Endothelial cell (in vitro differentiated cells): Measurements from ENCODE around the gene PRKG1. TPM values are rescaled to one million over a fixed set of nuclear protein-coding genes. Genes with fewer than 3 reads are reported as not detected.

Source experiments
- DNase-seq: peaks from one replicate; pipeline ENCODE4 v3.0.0; 2021; ENCODE audit warnings: low spot score
- H3K27ac Mint-ChIP-seq: one replicate; pipeline ENCODE4 v1.8.0; 2021; ENCODE audit warnings: mixed read lengths, inconsistent platforms; ENCODE audit not compliant: unreplicated experiment
- H3K27me3 Mint-ChIP-seq: one replicate; pipeline ENCODE4 v1.8.0; 2021; ENCODE audit warnings: mild to moderate bottlenecking, moderate library complexity, mixed read lengths, inconsistent platforms; ENCODE audit not compliant: unreplicated experiment
- H3K36me3 Mint-ChIP-seq: one replicate; pipeline ENCODE4 v1.8.0; 2021; ENCODE audit warnings: mild to moderate bottlenecking, low read depth, mixed read lengths, inconsistent platforms; ENCODE audit not compliant: unreplicated experiment
- H3K4me1 Mint-ChIP-seq: one replicate; pipeline ENCODE4 v1.8.0; 2021; ENCODE audit warnings: mild to moderate bottlenecking, mixed read lengths, inconsistent platforms; ENCODE audit not compliant: unreplicated experiment
- H3K4me3 Mint-ChIP-seq: one replicate; pipeline ENCODE4 v1.8.0; 2021; ENCODE audit warnings: mild to moderate bottlenecking, mixed read lengths, inconsistent platforms; ENCODE audit not compliant: unreplicated experiment
- H3K9me3 Mint-ChIP-seq: one replicate; pipeline ENCODE4 v1.8.0; 2021; ENCODE audit warnings: mixed read lengths, inconsistent platforms; ENCODE audit not compliant: unreplicated experiment
- total RNA-seq: library from RNA; stranded (reverse); fragmentation: NEBNext Ultra II Directional; extraction: Animal tissue kit (Norgen Biotek cat#: 25700); gene quantifications from one replicate; pipeline ENCODE4 v1.2.1, GENCODE V29; 2021; ENCODE audit not compliant: unreplicated experiment
- TF ChIP-seq, protein P1 (sequence below): fragments of 200-600 bp; sonication (generic); IDR thresholded peaks from one replicate; pipeline ENCODE4 v1.5.0; 2021; ENCODE audit warnings: antibody characterized with exemption; ENCODE audit not compliant: unreplicated experiment

PRKG1 gene
- total RNA-seq, 1 donor from 2014 or later = 10.7 TPM

DNA sequence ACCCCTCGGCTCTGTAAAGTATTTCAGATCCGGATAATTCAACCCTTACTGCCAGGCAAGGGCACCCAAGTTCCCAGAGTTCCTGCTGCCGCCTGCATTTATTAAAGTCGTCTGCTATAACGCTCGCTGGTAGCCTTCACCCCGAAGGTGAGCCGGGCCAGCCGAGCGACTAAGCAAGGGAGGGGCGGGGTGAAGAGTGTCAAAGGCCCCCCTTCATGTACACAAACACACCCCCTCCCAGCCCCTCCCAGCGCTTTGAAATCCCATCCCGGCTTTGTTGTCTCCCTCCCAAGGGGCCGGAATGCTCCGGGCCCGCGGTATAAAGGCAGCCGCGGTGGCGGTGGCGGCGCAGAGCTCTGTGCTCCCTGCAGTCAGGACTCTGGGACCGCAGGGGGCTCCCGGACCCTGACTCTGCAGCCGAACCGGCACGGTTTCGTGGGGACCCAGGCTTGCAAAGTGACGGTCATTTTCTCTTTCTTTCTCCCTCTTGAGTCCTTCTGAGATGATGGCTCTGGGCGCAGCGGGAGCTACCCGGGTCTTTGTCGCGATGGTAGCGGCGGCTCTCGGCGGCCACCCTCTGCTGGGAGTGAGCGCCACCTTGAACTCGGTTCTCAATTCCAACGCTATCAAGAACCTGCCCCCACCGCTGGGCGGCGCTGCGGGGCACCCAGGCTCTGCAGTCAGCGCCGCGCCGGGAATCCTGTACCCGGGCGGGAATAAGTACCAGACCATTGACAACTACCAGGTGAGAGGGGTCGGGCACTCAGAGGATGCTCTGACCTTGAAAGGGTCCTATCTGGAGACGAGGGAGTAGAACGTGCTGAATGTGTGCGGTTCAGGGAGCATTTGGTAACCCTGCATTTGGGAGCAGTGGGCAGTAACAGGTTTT, 1239.9 kb downstream of the PRKG1 start, which contains the start of gene DKK1:
Gene DKK1, plus strand, starts transcription at position 349 of the 889 bp plus-strand sequence. Its CDS starts 154 bp downstream, at position 503.
- TF ChIP-seq, protein P1, sequence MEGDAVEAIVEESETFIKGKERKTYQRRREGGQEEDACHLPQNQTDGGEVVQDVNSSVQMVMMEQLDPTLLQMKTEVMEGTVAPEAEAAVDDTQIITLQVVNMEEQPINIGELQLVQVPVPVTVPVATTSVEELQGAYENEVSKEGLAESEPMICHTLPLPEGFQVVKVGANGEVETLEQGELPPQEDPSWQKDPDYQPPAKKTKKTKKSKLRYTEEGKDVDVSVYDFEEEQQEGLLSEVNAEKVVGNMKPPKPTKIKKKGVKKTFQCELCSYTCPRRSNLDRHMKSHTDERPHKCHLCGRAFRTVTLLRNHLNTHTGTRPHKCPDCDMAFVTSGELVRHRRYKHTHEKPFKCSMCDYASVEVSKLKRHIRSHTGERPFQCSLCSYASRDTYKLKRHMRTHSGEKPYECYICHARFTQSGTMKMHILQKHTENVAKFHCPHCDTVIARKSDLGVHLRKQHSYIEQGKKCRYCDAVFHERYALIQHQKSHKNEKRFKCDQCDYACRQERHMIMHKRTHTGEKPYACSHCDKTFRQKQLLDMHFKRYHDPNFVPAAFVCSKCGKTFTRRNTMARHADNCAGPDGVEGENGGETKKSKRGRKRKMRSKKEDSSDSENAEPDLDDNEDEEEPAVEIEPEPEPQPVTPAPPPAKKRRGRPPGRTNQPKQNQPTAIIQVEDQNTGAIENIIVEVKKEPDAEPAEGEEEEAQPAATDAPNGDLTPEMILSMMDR = peak; percentile 92
- H3K36me3 Mint-ChIP-seq = no peaks in the 10 kb centered on the region
- H3K27me3 Mint-ChIP-seq = peaks cover 6% of the 10 kb centered on the region
- DNase-seq = peak; percentile 80
- peaks cover 30% of the 10 kb centered on the region for H3K4me1 Mint-ChIP-seq
- no peak within 1 kb of the TSS for H3K27ac Mint-ChIP-seq
- no peaks in the 10 kb centered on the region for H3K9me3 Mint-ChIP-seq
- peak within 1 kb of the TSS; percentile 86 for H3K4me3 Mint-ChIP-seq

DNA sequence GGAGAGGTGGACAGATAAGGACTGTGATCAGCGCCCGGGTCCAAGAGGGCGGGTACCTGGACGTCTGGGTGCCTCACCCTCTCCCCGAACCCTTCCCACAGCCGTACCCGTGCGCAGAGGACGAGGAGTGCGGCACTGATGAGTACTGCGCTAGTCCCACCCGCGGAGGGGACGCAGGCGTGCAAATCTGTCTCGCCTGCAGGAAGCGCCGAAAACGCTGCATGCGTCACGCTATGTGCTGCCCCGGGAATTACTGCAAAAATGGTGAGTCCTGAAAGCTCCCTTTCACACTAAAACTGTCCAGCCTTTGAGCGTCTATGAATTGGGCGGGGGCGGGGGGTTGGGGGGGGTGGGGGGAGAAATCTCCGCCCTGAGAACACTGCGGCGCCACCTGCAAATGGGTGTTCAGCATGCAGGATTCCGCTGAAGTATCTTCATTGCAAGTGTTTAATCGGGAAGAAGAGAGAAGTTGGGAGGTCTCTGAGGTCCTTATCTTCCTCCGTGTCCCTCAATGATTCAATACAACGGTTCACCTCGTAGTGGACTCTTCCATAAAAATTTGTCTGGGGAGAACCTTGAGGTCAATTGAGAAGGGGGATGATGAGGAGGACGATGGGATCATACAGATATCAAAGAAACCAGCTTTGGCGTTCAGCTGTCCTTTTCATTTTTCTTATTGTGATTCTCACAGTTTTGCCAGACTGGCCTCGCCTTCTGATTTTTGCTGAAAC, 1240.7 kb downstream of the PRKG1 start:
- Mint-ChIP-seq H3K4me3 (peak overlapping the region; percentile 86), H3K9me3 (no peaks in the 10 kb centered on the region), H3K27ac (no peak overlapping the region), H3K4me1 (peaks cover 30% of the 10 kb centered on the region), H3K36me3 (no peaks in the 10 kb centered on the region), H3K27me3 (peaks cover 6% of the 10 kb centered on the region)
- TF ChIP-seq, protein P1 = no peak
- DNase-seq = peak; percentile 13

DNA sequence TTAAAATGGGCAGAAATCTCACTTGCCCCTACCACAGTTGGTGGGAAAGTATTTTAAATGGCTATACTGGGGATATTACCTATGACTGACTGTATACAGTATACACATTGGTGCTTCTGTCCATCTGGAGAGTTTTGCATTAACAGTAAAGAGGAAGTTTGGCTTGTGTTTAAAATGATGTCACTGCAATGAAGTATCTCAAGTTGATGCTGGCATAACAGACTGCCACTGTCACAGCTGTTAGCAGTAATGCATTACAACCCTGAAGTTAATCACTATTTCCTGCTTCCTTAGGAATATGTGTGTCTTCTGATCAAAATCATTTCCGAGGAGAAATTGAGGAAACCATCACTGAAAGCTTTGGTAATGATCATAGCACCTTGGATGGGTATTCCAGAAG, 1241.7 kb downstream of the PRKG1 start:
- Mint-ChIP-seq H3K9me3 (no peaks in the 10 kb centered on the region), H3K36me3 (no peaks in the 10 kb centered on the region), H3K27me3 (peaks cover 6% of the 10 kb centered on the region), H3K4me3 (no peak overlapping the region), H3K27ac (no peak overlapping the region), H3K4me1 (peaks cover 30% of the 10 kb centered on the region)
- no peak for DNase-seq
- TF ChIP-seq, protein P1 = no peak

DNA sequence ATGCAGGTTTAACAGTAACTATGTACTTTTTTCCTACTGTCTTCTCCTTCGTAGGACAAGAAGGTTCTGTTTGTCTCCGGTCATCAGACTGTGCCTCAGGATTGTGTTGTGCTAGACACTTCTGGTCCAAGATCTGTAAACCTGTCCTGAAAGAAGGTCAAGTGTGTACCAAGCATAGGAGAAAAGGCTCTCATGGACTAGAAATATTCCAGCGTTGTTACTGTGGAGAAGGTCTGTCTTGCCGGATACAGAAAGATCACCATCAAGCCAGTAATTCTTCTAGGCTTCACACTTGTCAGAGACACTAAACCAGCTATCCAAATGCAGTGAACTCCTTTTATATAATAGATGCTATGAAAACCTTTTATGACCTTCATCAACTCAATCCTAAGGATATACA, 1242.2 kb downstream of the PRKG1 start:
- H3K36me3 Mint-ChIP-seq = no peaks in the 10 kb centered on the region
- H3K4me3 Mint-ChIP-seq = no peak overlapping the region
- no peak overlapping the region for H3K27ac Mint-ChIP-seq
- no peak for DNase-seq
- H3K27me3 Mint-ChIP-seq = peaks cover 6% of the 10 kb centered on the region
- peaks cover 29% of the 10 kb centered on the region for H3K4me1 Mint-ChIP-seq
- TF ChIP-seq, protein P1 = no peak
- H3K9me3 Mint-ChIP-seq = no peaks in the 10 kb centered on the region
